Stimulated activated naive CD4-positive, alpha-beta T cell (primary cell): Measurements from ENCODE around the gene CST9.
A peak's percentile ranks its signal among the peaks of the same experiment; 100 is the strongest.
"Not testable (repeated sequence)": the region's sequence is repeated elsewhere in the genome, so short reads cannot be mapped to it uniquely, and the experiment has no call there.

Experiments
- DNase-seq, 6 experiments: peaks; one replicate each; lab custom pipeline; 2025; lab: John Stamatoyannopoulos, UW

Gene CST9

DNA sequence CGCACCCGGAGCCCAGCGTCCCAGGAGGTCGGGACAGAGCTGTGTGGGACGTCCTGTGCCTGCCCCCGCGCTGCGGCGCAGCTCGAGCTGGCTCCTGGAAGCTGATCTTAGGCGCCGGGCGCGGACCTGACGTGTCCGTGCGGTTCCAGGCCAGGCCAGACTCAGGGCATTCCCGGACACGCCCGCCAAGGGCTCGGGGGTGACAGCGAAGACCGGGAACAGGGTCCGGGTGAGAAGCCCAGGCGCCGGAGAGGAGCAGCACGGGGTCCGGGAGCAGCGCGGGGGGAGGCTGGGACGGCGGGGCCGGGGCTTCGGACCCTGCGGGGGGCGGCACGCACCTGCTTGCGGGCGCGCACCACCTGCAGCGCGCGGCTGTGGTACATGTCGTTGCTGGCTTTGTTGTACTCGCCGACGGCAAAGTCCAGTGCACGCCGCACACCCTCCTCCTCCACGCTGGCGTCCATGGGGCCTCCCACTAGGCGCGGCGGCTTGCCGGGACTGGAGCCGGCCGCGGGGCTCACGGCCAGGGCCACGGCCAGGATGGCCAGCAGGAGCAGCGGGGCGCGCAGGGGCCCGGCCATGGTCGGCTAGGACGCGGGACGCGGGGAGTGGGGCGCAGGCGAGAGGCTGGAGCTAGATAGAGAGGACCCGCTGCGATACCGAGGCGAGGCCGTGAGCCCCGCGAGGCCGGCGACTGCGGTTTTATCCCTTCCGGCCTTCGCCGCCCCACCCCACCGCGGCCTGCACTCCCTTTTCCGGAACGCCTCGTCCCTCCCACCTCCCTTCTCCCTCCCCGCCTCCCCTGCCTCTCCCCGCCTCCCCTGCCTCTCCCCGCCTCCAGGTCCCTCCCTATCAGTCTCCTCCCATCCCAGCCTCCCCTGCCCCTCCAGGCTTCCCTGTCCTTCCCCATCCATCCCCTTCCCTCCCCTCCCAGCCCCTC is 31.8 kb upstream of the CST9 start, which contains the start of gene CST3:
Gene CST3 (minus strand): TSS at position 674 of the 940 bp plus-strand sequence. CDS start 93 bp downstream, at position 581.
- peak in 3 of 6 experiments; percentile 8 to 32 (median 12) for DNase-seq

DNA sequence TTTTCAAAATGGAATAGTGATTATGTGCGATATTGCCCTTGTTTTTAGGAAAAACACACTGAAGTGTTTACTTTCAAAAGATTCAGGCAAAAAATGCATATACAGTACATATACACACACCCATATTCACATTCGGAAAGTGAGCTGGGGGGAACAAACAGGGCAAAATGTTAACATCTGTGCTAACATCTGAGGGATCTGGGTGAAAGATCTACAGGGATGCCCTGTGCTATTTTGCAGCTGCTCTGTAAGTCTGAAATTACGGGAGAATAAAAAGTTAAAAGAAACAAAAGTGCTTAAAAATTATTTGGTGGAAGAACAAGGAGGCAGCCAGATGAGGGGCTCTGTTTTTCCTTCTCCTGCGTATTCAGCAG is 31.2 kb upstream of the CST9 start:
- no peak for DNase-seq

DNA sequence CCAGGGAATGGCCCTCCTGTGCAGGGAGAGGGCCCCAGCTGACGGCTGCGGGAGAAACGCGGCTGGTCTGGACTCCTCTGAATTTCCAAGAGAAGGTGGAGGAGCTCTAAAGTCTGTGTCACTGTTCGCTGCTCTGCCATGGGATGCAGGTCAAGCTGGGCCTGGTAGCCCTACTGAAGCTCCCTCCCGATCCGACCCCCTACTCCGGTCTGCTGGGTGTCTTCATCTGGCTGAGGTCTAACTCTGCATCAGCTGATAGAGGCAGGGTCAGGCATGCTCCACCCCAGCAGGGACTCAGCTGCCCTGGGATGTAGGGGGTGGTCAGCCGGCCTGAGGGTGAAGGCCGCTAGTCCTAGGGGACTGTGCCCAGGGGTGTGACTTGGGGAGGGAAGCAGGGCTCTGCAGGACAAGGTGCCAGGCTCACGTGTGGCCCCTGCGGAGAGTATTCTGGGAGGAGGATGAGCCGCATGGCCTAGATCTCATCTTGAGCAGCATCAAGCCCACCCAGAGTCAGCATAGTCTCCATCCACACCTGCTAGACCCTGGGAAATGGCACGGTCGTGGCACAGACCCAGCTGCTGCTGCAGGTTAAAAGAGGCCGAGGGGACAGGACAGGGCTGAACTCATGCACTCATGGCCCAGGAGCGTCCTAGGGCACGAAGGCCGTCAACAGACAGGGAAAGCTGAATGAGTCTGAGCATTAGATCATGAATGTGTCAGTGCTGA is 30.6 kb upstream of the CST9 start:
- no peak for DNase-seq

DNA sequence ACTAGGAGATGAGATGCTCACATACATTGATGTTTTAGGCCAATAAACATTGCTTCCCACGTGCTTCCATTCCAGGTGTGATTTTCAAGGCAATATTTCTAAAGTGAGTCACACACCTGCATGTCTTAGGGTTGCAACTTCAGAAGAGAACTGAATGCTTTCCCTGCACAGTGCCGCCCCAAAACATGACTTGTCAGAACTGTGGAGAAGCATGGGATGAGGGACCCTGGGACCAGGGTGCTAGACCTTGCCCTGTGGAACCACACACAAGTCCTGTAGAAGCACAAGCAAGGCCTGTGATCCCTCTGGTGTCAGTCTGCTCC is 30.0 kb upstream of the CST9 start:
- not testable (repeated sequence) for DNase-seq

DNA sequence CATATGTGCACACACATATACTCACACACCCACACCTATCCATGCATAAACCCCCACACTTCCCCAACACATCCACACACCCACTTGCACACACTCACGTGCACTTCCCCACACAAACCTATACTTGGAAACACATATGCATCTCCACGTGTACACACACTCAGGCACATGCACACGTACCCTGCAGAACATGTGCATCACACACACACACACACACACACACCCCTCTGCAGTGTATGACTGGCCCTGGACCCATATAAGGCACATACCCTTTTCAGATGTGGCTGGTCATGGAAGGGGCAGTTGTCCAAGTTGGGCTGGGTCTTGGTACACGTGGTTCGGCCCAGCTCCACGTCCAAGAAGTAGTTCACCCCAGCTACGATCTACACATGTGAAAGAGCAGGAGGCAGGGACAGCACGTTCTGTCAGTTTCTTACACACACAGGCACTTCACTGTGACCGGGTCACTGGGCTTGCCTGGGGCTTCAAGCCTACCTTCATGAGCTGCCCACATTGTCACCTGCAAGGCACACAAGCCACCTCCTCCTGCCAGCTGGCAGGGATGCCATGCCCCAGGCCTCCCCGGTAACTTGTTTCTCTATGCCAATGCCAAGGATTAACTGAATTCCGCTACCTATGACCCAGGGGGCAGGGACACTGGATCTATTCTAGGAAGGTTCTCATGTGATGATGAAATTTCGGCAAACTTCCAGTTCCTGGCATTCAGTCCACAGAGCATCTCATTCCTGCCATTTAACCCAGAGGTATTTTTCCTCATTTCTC is 29.5 kb upstream of the CST9 start:
- no peak for DNase-seq

DNA sequence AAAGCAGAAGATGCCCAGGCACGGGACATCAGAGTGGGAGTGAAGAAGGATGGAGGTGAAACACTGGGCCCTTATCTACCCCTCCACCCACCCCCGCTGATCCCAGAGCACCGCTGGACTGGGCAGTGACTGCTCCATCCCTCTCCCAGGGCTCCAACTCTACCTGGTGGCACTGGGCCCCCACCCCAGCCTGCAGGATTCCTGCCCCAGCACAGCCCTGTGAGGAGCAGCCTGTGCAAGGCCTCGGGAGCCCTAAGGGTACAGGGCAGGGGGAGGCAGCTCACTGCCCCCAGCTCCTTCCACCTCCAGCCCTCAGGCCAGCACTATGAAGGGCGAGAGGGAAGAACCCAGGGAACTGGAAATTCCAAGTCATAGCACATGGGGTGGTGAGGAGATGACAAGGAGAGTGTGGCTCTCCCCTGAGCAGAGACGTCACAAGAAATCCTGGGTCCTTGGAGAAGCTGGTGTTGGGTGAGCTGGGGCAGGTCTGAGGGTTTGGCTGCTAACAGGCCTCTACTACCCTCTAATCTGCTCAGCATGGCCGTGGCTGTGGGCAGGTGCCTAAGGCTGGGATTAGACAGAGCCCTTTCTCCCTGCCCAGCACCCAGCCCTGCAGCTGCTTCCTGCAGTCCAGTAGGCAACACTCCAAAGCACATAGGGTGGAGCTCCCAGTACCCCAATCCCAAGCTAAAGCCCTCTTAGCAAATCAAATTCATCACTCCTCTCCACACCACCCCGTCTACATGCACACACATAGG is 28.5 kb upstream of the CST9 start:
- DNase-seq, result no peak

DNA sequence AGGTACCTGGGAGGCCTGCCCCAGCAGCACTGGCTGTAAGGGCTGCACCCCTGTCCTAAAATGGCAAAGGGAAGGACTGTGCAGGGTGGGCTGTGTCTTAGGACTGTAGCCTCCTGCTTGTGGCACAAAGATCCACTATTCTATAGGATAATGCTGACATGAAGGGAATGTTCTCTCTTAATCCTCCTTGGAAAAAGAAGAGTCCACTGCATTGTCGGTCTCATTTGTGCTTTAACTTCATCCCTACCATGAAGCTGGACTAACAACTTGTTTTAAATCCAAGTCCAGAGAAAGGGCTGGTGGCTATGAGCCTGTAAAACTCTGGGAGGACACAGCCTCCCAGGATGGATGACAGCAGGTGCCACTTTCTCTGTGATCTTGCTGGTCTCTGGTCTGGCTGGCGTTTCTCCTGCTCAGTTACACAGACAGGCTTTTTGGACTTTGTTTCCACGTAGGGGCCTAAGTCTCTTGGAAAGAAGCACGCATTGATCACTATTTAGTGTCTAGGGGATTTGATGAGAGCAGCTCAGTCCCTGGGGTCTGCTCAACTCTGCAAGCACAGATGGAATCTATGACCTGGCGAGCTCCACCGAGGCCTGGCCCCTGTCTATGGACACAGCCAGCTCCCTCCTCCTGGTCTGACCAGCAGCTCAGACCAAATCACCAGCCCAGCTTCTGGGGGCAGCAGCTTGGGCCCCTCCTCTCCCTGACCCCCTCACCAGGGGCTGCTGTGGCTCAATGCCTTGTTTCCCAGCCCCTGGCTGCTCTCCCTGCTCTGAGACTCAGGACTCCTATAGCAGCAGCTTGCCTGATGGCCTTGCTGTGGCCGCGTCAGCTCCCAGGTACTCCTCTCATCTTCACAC is 27.2 kb upstream of the CST9 start:
- no peak for DNase-seq

DNA sequence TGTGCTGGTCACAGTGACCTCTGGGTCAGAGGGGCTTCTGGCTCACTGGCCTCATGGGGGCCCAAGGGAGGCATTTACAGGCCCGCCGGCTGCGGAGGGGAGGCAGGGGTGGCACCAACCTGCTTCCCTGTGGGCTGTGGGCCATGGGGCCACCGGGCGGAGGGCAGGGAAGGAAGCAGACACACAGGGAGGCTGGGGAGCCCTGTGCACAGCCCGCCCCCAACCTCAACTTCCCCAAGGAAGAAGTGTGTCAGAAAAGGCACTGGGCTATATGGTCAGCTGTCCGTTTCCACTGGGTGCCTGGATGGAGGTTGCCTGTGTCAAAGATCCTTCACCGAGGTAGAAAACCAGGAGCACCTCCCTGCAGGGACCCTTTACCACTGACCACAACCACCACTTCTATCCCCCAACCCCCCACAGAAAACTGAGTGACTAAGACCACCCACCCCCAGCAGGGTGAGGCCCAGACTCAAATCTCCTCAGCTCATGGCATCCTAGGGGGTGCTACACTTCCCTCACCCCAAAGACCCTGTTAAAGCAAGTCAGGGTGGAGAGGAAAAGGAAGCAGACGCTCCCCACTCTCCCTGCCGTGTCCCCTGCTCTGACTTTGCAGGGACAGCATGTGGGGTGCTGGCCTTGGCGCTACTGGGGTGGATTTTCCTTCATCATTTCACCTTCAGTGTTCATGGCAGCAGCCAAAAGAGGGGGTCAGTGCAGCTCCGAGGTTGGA is 26.4 kb upstream of the CST9 start:
- no peak for DNase-seq

GRCh38 chr20:23631226-23631822 is 25.6 kb upstream of the CST9 start:
- no peak for DNase-seq

DNA sequence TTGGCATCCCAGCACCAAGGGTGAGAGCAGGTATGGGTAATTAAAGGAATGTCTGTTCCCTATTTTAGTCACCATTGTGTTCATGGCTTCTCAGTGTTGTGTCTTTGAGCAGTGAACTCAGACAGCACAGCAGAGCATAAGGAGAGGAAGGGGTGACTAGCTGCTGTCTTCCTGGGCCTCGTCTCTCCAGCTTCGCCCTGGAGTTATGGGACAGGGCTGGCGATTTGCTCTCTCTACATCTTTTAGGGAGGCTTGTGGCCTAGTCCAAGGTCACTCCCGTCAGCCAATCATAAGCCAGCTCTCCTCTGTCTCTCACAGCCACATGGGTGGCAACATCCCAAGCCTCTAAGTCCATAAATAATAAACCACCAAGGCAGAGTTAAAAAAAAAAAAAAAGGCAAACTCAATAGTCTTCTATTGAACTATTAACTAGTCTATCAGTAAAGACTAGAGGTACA is 24.7 kb upstream of the CST9 start:
- no peak for DNase-seq

GRCh38 chr20:23629542-23630391 is 24.1 kb upstream of the CST9 start:
- no peak for DNase-seq

- no peak for DNase-seq
Measured at GRCh38 chr20:23629017-23629541, 23.4 kb upstream of the CST9 start.

DNA sequence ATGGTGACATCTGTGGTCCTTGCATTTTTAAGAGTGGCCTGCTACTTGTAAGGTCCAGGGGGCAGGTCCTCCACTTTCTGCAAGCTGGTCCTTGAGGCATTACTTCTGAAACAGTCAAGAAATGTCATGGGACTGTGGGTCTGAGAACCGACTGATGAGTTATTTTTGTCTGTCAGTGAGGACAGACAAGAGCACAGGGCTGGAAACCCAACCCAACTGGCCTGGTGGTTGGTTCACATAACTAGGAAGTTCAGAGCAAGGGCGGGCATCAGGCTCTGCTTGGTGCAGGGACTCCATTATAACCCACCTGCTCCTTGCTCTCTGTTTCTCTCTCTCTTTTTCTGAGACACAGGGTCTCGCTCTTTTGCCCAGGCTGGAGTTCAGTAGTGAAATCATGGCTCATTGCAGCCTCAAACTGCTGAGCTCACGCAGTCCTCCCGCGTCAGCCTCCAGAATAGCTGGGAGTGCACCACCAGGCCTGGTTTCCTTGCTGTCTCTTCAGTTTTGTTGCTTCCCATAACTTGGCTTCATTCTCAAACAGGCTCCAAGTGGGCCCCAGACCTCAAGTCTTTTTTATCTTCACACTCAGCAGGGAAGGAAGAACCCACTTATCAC is 22.8 kb upstream of the CST9 start:
- no peak for DNase-seq

GRCh38 chr20:23627501-23627900 is 21.8 kb upstream of the CST9 start:
- no peak for DNase-seq

DNA sequence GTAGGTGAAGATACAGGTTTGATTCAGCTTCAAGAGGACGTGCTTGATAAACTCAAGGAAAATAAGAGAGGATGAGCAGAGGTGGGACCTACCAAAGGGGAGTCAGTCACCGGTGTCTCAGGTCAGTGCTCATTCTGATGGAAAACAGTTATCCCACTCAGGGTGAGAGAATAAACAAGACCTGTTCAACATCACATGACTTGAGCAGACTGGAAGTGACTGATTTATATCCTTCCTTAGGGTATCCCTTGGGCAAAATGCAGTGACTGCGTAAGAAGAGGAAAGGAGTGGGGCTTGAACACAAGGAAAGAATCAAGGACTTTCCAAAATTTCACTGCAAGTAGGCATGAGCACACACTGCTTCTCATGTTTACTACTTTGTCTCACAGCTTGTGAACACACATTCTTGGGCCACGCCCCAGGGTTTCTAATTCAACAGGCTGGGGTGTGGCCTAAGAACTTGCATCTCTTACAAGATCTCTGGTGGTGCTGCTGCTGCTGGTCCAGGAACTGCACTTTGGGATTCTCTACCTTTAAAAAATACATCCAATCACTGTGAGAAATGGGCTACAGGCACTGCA is 20.4 kb upstream of the CST9 start:
- DNase-seq, result no peak

GRCh38 chr20:23625236-23625964 is 19.7 kb upstream of the CST9 start:
- DNase-seq, result no peak

GRCh38 chr20:23624324-23624691 is 18.6 kb upstream of the CST9 start:
- no peak for DNase-seq
